ENCODE data around the gene CCDC117.

DNA sequence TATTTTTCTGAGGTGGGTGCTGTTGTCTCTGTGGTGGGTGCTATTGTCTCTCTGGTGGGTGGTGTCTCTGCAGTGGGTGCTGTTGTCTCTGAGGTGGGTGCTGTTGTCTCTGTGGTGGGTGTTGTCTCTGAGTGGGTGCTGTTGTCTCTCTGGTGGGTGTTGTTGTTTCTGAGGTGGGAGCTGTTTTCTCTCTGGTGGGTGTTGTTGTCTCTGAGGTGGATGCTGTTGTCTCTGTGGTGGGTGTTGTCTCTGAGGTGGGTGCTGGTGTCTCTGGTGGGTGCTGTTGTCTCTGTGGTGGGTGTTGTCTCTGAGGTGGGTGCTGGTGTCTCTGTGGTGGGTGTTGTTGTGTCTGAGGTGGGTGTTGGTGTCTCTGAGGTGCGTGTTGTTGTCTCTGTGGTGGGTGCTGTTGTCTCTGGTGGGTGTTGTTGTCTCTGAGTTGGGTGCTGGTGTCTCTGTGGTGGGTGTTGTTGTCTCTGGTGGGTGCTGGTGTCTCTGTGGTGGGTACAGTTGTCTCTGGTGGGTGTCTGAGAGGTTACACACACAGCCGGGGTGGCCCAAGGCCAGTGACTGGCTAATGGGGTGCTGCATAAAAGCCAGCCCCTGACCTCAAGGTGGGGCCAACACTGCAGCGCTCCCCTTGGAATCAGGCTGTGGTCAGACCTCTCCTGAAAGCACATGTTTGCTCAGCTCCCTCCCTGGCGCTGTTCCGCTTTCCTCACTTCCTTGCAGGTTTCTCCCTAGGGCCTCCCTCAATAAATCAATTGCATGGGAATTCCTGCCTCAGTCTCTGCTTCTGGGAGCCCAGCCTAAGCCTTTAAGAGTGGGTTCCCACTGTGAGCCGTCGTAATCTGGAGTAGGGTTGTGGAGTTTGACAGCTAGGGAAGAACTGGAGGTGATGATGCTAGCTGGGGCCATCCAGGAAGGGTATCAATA lies 58.9 kb downstream of the CCDC117 start:
- TF ChIP-seq, protein P1, sequence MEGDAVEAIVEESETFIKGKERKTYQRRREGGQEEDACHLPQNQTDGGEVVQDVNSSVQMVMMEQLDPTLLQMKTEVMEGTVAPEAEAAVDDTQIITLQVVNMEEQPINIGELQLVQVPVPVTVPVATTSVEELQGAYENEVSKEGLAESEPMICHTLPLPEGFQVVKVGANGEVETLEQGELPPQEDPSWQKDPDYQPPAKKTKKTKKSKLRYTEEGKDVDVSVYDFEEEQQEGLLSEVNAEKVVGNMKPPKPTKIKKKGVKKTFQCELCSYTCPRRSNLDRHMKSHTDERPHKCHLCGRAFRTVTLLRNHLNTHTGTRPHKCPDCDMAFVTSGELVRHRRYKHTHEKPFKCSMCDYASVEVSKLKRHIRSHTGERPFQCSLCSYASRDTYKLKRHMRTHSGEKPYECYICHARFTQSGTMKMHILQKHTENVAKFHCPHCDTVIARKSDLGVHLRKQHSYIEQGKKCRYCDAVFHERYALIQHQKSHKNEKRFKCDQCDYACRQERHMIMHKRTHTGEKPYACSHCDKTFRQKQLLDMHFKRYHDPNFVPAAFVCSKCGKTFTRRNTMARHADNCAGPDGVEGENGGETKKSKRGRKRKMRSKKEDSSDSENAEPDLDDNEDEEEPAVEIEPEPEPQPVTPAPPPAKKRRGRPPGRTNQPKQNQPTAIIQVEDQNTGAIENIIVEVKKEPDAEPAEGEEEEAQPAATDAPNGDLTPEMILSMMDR (IDR thresholded peaks at IDR 0.05) = no peak
- no peak for TF ChIP-seq POLR2A (IDR thresholded peaks at IDR 0.05)
